CD14-positive monocyte (primary cell): ENCODE measurements around the gene ARHGDIA. TPM values are rescaled to one million over a fixed set of nuclear protein-coding genes. Genes with fewer than 3 reads are reported as not detected.

Experiments
- DNase-seq, 3 donors: peaks; one replicate each; pipeline ENCODE4 v3.0.0-alpha.2; 2011 to 2022
- H2AFZ ChIP-seq: 2 replicates; pipeline ENCODE4 v1.6.0; 2012; ENCODE audit warnings: mild to moderate bottlenecking, low read depth, low read length, inconsistent platforms; ENCODE audit not compliant: insufficient read depth, poor library complexity, severe bottlenecking
- H3K27ac ChIP-seq, 2 donors: 1 replicate in 1 of 2; 2 replicates in 1 of 2; pipeline ENCODE4 v1.5.1; 2012 to 2013; ENCODE audit warnings: low read length in 2 of 2, control low read depth in 1 of 2, inconsistent platforms in 1 of 2, low read depth in 1 of 2, mild to moderate bottlenecking in 1 of 2
- H3K27me3 ChIP-seq, 2 donors: one replicate each; pipeline versions ENCODE4 v1.6.0 to v1.6.1; 2011 to 2013; ENCODE audit warnings: low read length in 2 of 2; ENCODE audit not compliant: control insufficient read depth in 2 of 2, insufficient read depth in 2 of 2
- H3K36me3 ChIP-seq, 2 donors: replicated peaks in 1 of 2; 1 replicate in 1 of 2; 2 replicates in 1 of 2; pipeline versions ENCODE4 v1.5.1 to v1.6.1; 2012 to 2013; ENCODE audit warnings: low read length in 2 of 2, control low read depth in 1 of 2, inconsistent platforms in 1 of 2, mild to moderate bottlenecking in 1 of 2; ENCODE audit not compliant: insufficient read depth in 2 of 2, control insufficient read depth in 1 of 2
- H3K4me1 ChIP-seq, 2 donors: 1 replicate in 1 of 2; 2 replicates in 1 of 2; pipeline versions ENCODE4 v1.5.1 to v1.6.1; 2012 to 2013; ENCODE audit warnings: low read length in 2 of 2, control low read depth in 1 of 2, inconsistent platforms in 1 of 2, mild to moderate bottlenecking in 1 of 2, moderate library complexity in 1 of 2; ENCODE audit not compliant: insufficient read depth in 2 of 2, control insufficient read depth in 1 of 2
- H3K4me2 ChIP-seq: replicated peaks from 2 replicates; pipeline ENCODE3; 2012; ENCODE audit warnings: low read length, moderate library complexity, mild to moderate bottlenecking; ENCODE audit not compliant: poor library complexity, severe bottlenecking; ENCODE audit errors: extremely low read depth
- H3K4me3 ChIP-seq, 3 experiments: fragments of 200-600 bp in 1 of 3; sonication (generic) in 1 of 3; replicated peaks in 1 of 3; 1 replicate in 2 of 3; 2 replicates in 1 of 3; pipeline ENCODE4 v1.5.1; 2011 to 2013; ENCODE audit warnings: low read length in 3 of 3, mild to moderate bottlenecking in 3 of 3, control low read depth in 2 of 3, low read depth in 2 of 3, inconsistent platforms in 1 of 3, moderate library complexity in 1 of 3
- H3K79me2 ChIP-seq: 2 replicates; pipeline ENCODE4 v1.6.0; 2012; ENCODE audit warnings: mild to moderate bottlenecking, control low read depth, inconsistent platforms, low read length, moderate library complexity; ENCODE audit not compliant: insufficient read depth
- H3K9ac ChIP-seq: 2 replicates; pipeline ENCODE4 v1.6.0; 2017; ENCODE audit warnings: low read length, mild to moderate bottlenecking; ENCODE audit not compliant: insufficient read depth, poor library complexity, severe bottlenecking
- H3K9me3 ChIP-seq, 2 donors: replicated peaks in 1 of 2; 1 replicate in 1 of 2; 2 replicates in 1 of 2; pipeline versions ENCODE4 v1.5.1 to v1.6.1; 2012 to 2013; ENCODE audit warnings: low read length in 2 of 2, control low read depth in 1 of 2; ENCODE audit not compliant: control insufficient read depth in 1 of 2, insufficient read depth in 1 of 2
- H4K20me1 ChIP-seq: 2 replicates; pipeline ENCODE4 v1.6.0; 2012; ENCODE audit warnings: mild to moderate bottlenecking, low read length, control low read depth, moderate library complexity; ENCODE audit not compliant: insufficient read depth
- H3K27ac Mint-ChIP-seq, 7 donors: one replicate each; pipeline ENCODE4 v1.8.0; 2020; ENCODE audit warnings: mild to moderate bottlenecking in 7 of 7, mixed read lengths in 7 of 7, moderate library complexity in 6 of 7, inconsistent platforms in 2 of 7
- H3K27me3 Mint-ChIP-seq, 3 donors: one replicate each; pipeline ENCODE4 v1.8.0; 2021 to 2022; ENCODE audit warnings: low read depth in 3 of 3, mild to moderate bottlenecking in 3 of 3, mixed read lengths in 3 of 3, moderate library complexity in 3 of 3, inconsistent platforms in 1 of 3
- H3K36me3 Mint-ChIP-seq, 2 donors: one replicate each; pipeline ENCODE4 v1.8.0; 2020; ENCODE audit warnings: mixed read lengths in 2 of 2, inconsistent platforms in 1 of 2, mild to moderate bottlenecking in 1 of 2
- H3K4me1 Mint-ChIP-seq: one replicate; pipeline ENCODE4 v1.8.0; 2020; ENCODE audit warnings: mild to moderate bottlenecking, mixed read lengths
- H3K4me3 Mint-ChIP-seq, 2 donors: one replicate each; pipeline ENCODE4 v1.8.0; 2020; ENCODE audit warnings: mild to moderate bottlenecking in 2 of 2, mixed read lengths in 2 of 2, moderate library complexity in 1 of 2
- H3K9me3 Mint-ChIP-seq, 7 donors: one replicate each; pipeline ENCODE4 v1.8.0; 2020 to 2022; ENCODE audit warnings: mixed read lengths in 7 of 7, mild to moderate bottlenecking in 6 of 7, moderate library complexity in 6 of 7, inconsistent platforms in 2 of 7
- WGBS: methylation state at CpG from one replicate; pipeline ENCODE4 v1.1.5; 2013; ENCODE audit warnings: missing lambda C conversion rate; ENCODE audit not compliant: insufficient coverage; 5-methylcytosine and 5-hydroxymethylcytosine counted together
- intact Hi-C, 2 donors: fragments of 100-400 bp; cut with micrococcal nuclease; formaldehyde crosslinking; loops; one replicate each; pipeline versions ENCODE4 v1.15.0 to v1.15.1; 2023
- polyA plus RNA-seq, 3 donors: library from polyadenylated mRNA; depleted of rRNA in 1 of 3; unstranded in 2 of 3; stranded (reverse) in 1 of 3; fragments of 300-500 nt in 2 of 3; fragments of >200 nt in 1 of 3; fragmentation: Illumina TruSeq in 2 of 3; gene quantifications; 1 replicate in 2 of 3; 2 replicates in 1 of 3; pipeline ENCODE4 v1.2.3, GENCODE V29; 2012 to 2021
- TF ChIP-seq, protein P1 (sequence below): fragments of 200-600 bp; IDR thresholded peaks from one replicate; pipeline ENCODE4 v1.8.0; 2022; ENCODE audit warnings: antibody characterized with exemption, mild to moderate bottlenecking

The ARHGDIA gene
- polyA plus RNA-seq, 3 donors, result 86.3 to 477 (median 97.2) TPM

DNA sequence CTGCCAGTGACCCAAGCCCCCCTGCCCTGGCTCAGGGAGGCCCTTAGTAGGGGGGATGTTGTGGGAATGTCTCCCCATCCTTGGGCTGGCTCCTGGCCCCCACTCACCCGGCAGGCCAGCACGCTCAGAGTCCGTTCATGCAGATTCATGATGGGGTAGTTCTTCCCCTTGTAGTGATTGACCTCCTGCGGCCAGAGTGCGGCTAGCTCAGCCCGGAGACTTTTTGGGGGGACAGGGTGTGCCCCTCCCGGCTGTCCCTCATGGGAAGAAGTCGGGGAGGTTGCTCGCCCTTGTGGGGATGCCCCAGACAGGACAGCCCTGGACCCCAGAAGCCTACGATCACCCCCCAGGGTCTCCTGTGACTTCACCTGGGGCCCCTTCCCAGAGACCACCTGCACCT is 34.9 kb upstream of the ARHGDIA start:
- H3K4me3 ChIP-seq, result no peak overlapping the region
- peaks cover 15% of the 10 kb centered on the region for H3K79me2 ChIP-seq
- H3K4me3 Mint-ChIP-seq, result no peak overlapping the region
- peaks cover 33 to 51% of the 10 kb centered on the region in 2 donors for H3K36me3 Mint-ChIP-seq
- TF ChIP-seq, protein P1, sequence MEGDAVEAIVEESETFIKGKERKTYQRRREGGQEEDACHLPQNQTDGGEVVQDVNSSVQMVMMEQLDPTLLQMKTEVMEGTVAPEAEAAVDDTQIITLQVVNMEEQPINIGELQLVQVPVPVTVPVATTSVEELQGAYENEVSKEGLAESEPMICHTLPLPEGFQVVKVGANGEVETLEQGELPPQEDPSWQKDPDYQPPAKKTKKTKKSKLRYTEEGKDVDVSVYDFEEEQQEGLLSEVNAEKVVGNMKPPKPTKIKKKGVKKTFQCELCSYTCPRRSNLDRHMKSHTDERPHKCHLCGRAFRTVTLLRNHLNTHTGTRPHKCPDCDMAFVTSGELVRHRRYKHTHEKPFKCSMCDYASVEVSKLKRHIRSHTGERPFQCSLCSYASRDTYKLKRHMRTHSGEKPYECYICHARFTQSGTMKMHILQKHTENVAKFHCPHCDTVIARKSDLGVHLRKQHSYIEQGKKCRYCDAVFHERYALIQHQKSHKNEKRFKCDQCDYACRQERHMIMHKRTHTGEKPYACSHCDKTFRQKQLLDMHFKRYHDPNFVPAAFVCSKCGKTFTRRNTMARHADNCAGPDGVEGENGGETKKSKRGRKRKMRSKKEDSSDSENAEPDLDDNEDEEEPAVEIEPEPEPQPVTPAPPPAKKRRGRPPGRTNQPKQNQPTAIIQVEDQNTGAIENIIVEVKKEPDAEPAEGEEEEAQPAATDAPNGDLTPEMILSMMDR, result no peak
- H3K4me1 Mint-ChIP-seq, result peaks cover 12% of the 10 kb centered on the region
- H3K4me2 ChIP-seq, result no peak overlapping the region
- H3K27me3 Mint-ChIP-seq, result peaks cover 13 to 27% (median 18%) of the 10 kb centered on the region in 3 donors
- intact Hi-C loops, result no loop called here
- no peak overlapping the region for H3K9ac ChIP-seq
- DNase-seq, result no peak
- H3K27ac ChIP-seq, result no peak overlapping the region
- peaks cover 10 to 22% of the 10 kb centered on the region in 2 donors for H3K4me1 ChIP-seq
- peaks cover 3 to 17% of the 10 kb centered on the region in 2 donors for H3K27me3 ChIP-seq
- 98% methylated on average over 9 of the region's 10 CpGs for WGBS
- H3K9me3 ChIP-seq, result no peaks in the 10 kb centered on the region
- peaks cover 0 to 10% (median 0%) of the 10 kb centered on the region in 7 donors for H3K9me3 Mint-ChIP-seq
- H2AFZ ChIP-seq, result no peak overlapping the region
- H3K27ac Mint-ChIP-seq, result no peak overlapping the region
- H4K20me1 ChIP-seq, result peaks cover 11% of the 10 kb centered on the region
- peaks cover 22 to 31% of the 10 kb centered on the region in 2 donors for H3K36me3 ChIP-seq

- H3K4me1 ChIP-seq, result peaks cover 6 to 17% of the 10 kb centered on the region in 2 donors
- H3K27me3 ChIP-seq, result peaks cover 3 to 20% of the 10 kb centered on the region in 2 donors
- no peak for DNase-seq
- intact Hi-C loops, result no loop called here
- Mint-ChIP-seq H3K9me3 (peaks cover 0 to 12% (median 0%) of the 10 kb centered on the region in 7 donors), H3K4me1 (peaks cover 10% of the 10 kb centered on the region), H3K27me3 (peaks cover 15 to 33% (median 21%) of the 10 kb centered on the region in 3 donors), H3K36me3 (peaks cover 38 to 56% of the 10 kb centered on the region in 2 donors), H3K4me3 (no peak overlapping the region), H3K27ac (no peak overlapping the region)
- no peak overlapping the region for H3K9ac ChIP-seq
- H2AFZ ChIP-seq, result no peak overlapping the region
- H4K20me1 ChIP-seq, result peaks cover 13% of the 10 kb centered on the region
- H3K36me3 ChIP-seq, result peaks cover 22 to 34% of the 10 kb centered on the region in 2 donors
- H3K9me3 ChIP-seq, result no peaks in the 10 kb centered on the region
- H3K4me2 ChIP-seq, result no peak overlapping the region
- 96% methylated on average over 16 of the region's 16 CpGs for WGBS
- TF ChIP-seq, protein P1, result no peak
- no peak overlapping the region for H3K27ac ChIP-seq
- H3K79me2 ChIP-seq, result peaks cover 11% of the 10 kb centered on the region
- no peak overlapping the region for H3K4me3 ChIP-seq
Measured at GRCh38 chr17:81905424-81905875, 34.3 kb upstream of the ARHGDIA start.
